NCI-H69 (cell line): ENCODE results near the gene ATF7.
A peak's percentile ranks its signal among the peaks of the same experiment; 100 is the strongest.
"Not testable (repeated sequence)": the region's sequence is repeated elsewhere in the genome, so short reads cannot be mapped to it uniquely, and the experiment has no call there.

Source experiments
- DNase-seq: peaks from one replicate; lab custom pipeline; 2025; lab: John Stamatoyannopoulos, UW

The ATF7 gene

DNA sequence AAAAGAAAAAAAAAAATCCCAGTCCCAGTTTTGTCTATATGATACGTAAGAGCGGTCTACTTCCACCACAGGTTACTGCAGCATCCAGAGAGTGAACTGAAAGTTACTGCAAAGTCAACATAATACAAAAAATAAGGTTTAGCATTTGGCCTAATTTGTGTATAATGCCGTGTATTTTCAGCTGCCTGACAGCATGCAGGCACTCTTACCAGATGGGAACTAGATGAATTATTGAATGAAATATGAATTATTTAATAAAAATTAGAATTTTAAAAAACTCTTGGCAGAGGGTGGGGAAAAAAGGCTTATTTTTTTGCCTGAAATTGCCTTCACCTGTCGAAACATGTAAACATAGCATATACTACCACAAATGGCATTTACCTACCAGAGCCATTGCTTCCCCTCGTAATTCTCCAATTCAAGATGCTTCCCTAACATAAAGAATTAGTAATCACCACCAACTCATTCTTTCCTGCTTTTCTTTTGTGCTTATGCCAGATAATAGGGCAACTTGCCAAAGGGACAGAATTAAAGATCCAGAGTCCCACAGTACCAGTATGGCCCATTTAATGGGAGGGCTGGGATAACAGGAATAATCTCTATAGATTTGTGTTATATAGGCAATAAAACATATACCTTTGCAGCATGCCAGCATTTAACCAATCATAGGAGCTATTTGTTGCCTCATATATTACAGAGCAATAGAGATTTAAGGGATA is 31.1 kb downstream of the ATF7 start:
- no peak for DNase-seq

- no peak for DNase-seq
Observed at GRCh38 chr12:53593707-53594106, 32.5 kb downstream of the ATF7 start.

DNA sequence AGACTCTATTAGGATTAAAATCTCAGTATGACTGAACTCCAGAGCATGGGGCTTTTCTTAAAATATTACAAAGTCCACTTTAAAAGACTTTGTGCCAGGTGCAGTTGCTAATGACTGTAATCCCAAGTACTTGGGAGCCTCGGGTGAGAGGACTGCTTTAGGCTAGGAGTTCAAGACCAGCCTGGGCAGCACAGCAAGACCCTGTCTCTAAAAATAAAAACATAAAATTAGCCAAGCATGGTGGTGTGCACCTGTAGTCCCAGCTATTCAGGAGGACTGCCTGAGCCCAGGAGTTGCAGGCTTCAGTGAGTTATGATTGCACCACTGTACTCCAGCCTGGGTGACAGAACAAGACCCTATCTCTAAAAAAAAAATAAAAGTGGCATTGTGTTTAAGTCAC is 33.2 kb downstream of the ATF7 start:
- DNase-seq, result no peak

DNA sequence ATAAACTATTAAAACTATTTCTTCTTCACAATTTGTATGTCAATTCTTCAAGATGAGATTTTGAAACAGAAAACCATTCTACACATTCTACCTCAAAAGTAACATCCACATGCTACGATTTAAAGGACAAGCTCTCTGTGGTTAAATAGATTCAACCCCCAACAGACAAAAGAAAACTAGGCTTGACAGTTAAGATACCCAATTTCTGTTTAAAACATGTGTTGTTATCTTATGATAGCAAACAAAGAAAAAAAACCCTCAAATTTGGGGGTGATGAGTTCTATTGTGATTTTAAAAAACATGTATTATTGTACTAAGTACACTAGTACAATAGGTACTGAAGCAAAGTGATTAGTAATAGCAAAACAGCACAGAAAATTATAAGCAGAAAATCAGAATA is 33.8 kb downstream of the ATF7 start:
- no peak for DNase-seq

- DNase-seq, result peak; percentile 69
Observed at GRCh38 chr12:53591301-53592206, 34.6 kb downstream of the ATF7 start.

GRCh38 chr12:53590652-53591051 is 35.5 kb downstream of the ATF7 start:
- no peak for DNase-seq

- no peak for DNase-seq
Observed at GRCh38 chr12:53589915-53590314, 36.3 kb downstream of the ATF7 start.

- DNase-seq, result no peak
Observed at GRCh38 chr12:53589423-53589822, 36.8 kb downstream of the ATF7 start.

GRCh38 chr12:53588123-53588522 is 38.1 kb downstream of the ATF7 start:
- DNase-seq, result no peak

- no peak for DNase-seq
Observed at GRCh38 chr12:53586745-53587144, 39.4 kb downstream of the ATF7 start.

DNA sequence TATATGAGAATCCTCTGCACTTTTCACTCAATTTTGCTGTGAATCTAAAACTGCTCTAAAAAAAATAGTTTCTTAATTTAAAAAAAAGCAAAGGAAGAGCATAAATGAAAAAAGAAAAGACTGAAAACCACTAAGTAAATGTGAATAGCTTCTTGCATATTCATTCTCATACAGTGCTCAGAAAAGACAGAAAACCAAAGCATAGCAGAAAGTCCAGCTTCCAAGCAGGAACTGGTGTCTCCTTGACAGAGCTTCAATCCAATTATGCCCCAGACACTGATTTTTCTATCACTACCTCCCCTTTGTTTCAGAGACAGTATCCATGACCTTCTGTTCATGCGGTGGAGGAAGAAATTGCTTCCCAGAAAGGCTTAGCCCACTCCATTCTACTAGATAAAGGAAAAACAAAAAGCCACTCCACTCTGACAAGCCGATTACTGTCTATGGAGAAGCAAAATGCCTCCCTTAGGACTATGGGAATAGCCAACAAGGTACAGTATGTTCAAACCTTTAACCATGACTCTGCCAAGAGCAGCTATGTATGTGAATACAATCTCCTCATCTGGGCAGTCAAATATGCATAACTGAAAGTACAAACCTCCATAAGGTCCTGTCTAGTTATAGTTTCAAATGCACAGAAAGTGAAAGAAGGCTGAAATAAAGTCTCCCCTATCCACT is 40.6 kb downstream of the ATF7 start:
- no peak for DNase-seq

DNA sequence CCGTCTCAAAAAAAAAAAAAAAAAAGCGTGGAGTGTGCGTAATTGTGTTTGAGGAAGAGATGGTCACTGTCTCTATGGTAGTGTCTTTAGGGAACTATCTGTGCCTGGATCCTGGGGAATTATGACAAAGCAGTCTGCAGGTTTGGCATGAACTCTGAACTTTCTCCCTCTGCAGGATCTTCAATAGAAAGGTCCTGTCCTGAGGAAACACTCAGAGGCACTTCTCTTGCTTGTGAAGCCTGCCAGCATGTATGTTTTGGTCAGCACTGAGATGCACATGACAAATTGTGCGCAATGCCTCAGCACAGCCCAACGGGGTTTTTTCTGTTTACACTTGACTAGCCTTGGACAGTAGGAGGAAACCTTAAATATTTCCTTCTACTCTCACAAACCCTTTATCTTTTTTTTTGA is 46.6 kb downstream of the ATF7 start:
- DNase-seq, result no peak

DNA sequence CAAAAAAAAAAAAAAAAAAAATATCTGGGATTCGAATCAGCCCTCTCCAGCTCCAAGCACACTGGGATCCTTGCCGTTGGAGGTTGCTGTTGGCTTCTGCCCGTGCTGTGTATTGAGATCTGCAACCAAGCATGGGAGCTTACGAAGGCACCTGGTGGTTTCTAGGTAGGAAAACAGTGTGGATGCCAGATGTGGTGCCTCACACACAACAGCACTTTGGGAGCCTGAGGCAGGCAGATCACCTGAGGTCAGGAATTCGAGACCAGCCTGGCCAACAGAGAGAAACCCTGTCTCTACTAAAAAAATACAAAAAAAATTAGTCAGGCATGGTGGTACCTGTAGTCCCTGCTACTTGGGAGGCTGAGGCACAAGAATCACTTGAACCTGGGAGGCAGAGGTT is 47.4 kb downstream of the ATF7 start:
- no peak for DNase-seq

- no peak for DNase-seq
Observed at GRCh38 chr12:53577941-53578352, 48.2 kb downstream of the ATF7 start.

- DNase-seq, result peak; percentile 22
Observed at GRCh38 chr12:53575502-53576249, 50.5 kb downstream of the ATF7 start.

DNA sequence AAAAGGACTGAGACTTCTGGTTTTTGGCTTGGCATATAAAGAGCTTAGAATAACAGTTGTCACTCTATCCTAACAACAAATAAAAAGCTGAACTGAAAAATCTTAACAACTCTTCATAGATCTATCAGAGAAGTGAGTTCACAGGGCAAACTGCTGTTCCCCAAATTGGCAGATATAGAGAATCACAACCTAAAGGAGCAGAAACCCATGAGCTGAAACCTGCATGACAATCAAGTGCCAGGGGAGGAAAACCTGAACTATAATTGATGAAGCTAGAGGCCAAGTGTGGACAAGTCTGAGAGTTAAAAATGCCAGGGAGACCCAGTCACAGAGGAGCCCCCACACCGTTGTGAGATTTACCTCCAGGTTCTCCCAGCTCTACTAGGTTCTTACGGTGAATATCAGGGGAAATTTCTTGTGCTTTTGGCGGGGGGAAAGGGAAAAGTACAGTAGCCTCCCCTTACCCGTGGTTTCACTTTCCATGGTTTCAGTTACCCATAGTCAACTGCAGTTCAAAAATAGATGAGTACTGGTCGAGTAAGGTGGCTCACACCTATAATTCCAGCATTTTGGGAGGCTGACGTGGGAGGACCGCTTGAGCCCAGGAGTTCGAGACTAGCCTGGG is 53.9 kb downstream of the ATF7 start:
- DNase-seq, result no peak

GRCh38 chr12:53571295-53571694 is 54.9 kb downstream of the ATF7 start:
- no peak for DNase-seq

GRCh38 chr12:53568809-53569557 is 57.2 kb downstream of the ATF7 start:
- DNase-seq, result peak; percentile 34

DNA sequence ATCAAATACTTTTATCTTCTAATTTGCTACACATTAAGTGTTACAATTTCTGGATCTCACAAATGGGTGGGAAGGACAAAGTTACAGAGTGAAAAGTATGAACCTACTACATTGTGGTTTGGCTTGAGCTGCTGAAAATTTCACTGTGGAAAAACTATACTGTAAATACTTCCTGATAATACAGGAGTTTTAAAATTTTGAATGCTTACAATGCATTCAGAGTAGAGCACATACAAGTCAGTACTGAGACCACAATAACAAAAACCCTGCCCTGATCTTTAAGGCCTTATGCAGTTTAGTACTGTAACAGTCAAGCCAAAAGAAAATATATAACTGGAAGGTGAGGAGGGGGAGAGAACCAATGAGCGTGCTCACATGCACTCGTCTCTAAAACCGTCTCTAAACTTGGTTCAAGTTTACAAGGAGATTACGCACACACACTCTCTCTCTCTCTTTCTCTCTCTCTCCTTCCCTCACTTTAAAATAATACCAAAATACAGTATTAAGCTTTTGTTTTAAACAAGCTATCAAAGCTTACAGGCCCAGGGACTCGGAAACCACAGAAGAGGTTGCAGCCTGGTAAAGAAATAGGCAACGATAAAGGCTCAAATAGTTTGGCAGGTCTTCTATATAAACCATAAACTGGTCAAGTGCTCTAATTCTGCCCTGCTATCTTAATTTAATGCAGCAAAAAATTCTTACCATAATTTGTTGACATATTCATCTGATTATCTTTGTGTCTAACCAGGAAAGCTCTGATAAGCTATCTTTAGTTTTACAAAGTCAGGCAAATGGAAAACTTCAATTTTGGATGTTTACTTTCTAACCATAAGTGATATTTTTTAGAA is 58.0 kb downstream of the ATF7 start:
- no peak for DNase-seq

- DNase-seq, result not testable (repeated sequence)
Observed at GRCh38 chr12:53565376-53565775, 60.8 kb downstream of the ATF7 start.
